Body of pancreas (tissue), 4 donors: Measurements from ENCODE around the gene SLC12A6.

Experiments used
- CTCF ChIP-seq, 7 experiments: fragments of 450-650 bp in 4 of 7; fragments of 200-600 bp in 3 of 7; sonication (generic) in 3 of 7; IDR thresholded peaks; one replicate each; pipeline ENCODE4 v1.5.1; 2016 to 2019; ENCODE audit warnings: antibody characterized with exemption in 7 of 7
- POLR2A ChIP-seq, 3 donors: fragments of 450-650 bp; IDR thresholded peaks; one replicate each; pipeline ENCODE4 v1.6.1; 2016; ENCODE audit warnings: antibody characterized with exemption in 3 of 3, mild to moderate bottlenecking in 2 of 3

GRCh38 chr15:34362047-34362773, 24.6 kb upstream of the SLC12A6 start:
- TF ChIP-seq CTCF (IDR thresholded peaks at IDR 0.05) = no peak
- no peak for TF ChIP-seq POLR2A (IDR thresholded peaks at IDR 0.05)
